ENCODE data around the gene USP43.

DNA sequence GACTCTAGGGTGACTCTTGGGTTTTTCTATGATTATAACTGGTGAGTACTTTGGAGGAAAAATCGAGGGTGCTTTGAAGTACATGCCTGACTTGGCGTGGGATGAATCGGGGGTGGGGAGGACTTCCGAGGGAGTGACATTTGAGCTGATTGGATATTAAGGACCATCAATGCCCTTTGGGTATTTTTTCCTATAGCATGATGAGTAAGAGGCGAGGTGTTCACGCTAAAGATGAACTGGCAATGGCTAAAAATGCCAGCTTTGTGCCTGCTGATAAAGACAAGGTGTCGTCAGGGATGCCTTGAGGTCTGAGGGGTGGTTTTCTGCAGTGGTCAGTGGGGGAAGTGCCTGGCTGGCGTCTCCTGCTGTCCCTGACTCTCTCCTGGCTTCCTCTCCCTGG lies 25.3 kb downstream of the USP43 start:
- TF ChIP-seq, protein P1, sequence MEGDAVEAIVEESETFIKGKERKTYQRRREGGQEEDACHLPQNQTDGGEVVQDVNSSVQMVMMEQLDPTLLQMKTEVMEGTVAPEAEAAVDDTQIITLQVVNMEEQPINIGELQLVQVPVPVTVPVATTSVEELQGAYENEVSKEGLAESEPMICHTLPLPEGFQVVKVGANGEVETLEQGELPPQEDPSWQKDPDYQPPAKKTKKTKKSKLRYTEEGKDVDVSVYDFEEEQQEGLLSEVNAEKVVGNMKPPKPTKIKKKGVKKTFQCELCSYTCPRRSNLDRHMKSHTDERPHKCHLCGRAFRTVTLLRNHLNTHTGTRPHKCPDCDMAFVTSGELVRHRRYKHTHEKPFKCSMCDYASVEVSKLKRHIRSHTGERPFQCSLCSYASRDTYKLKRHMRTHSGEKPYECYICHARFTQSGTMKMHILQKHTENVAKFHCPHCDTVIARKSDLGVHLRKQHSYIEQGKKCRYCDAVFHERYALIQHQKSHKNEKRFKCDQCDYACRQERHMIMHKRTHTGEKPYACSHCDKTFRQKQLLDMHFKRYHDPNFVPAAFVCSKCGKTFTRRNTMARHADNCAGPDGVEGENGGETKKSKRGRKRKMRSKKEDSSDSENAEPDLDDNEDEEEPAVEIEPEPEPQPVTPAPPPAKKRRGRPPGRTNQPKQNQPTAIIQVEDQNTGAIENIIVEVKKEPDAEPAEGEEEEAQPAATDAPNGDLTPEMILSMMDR (tag by site-specific recombination; IDR thresholded peaks at IDR 0.05) = no peak
- no peak for TF ChIP-seq ZNF391 (tag by site-specific recombination; IDR thresholded peaks at IDR 0.05; ENCODE audit: borderline replicate concordance, low read depth)
- TF ChIP-seq ZNF707 (tag by site-specific recombination; IDR thresholded peaks at IDR 0.05) = no peak
- no peak for TF ChIP-seq REST (tag by site-specific recombination; IDR thresholded peaks at IDR 0.05)
- no peak for TF ChIP-seq ZNF23 (tag by site-specific recombination; IDR thresholded peaks at IDR 0.05; ENCODE audit: borderline replicate concordance)

Data from HEK293 (cell line).